Measurements from ENCODE around the gene TNS1. TPM values are rescaled to one million over a fixed set of nuclear protein-coding genes. Genes with fewer than 3 reads are reported as not detected.

TNS1 gene
- total RNA-seq, 2 experiments from 2014 or later, result 0.89 to 1.4 TPM

DNA sequence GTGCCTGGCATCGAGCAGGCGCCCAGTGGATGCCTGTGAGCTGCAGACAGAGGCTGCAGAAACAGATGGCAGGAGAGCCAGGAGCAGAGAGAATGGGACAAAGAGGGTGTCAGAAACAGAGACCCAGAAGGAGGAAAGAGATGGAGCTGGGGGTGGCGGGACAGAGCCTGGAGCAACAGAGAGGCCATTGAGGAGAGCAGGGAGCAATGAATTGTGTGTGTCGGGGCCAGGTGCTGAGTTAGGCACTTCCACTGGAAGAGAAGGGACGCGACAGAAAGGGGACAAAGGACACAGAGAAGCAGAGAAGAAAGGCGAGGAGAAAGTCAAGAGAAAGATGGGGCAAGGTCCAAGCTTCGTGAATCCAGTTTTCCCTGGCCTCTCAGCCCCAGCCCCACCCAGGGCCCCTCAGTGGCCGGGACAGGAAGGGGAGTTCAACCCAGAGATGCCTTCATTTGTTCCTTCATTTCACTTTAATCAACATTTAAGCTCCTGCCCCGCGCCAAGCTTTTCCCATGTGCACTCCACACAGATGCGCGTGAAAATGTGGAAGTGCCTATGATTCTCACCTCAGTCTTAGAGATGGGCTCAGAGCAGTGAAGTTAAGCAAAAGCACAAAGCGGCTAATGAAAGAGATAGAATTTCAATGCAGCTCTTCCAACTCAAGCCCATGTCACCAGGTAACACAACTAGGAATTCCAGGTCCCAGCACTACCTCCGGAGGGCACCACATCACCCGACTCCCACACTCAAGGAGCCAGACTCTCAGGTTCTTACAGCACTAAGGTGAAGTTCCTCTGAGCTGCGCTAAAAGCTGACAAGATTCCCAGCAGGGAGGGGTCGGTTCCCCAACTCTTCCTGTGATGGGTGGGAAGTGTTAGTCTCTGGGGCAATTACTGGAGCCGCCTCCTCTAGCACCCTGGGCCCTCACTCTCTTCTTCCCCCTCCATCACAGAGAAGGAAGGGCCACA is 55.1 kb downstream of the TNS1 start:
- Mint-ChIP-seq H3K27me3 (peaks cover 22% of the 10 kb centered on the region), H3K4me1 (peaks cover 3% of the 10 kb centered on the region), H3K36me3 (no peaks in the 10 kb centered on the region), H3K4me3 (no peak overlapping the region), H3K27ac (no peak overlapping the region), H3K9me3 (no peaks in the 10 kb centered on the region)
- DNase-seq, result no peak

- Mint-ChIP-seq H3K4me1 (peaks cover 3% of the 10 kb centered on the region), H3K9me3 (no peaks in the 10 kb centered on the region), H3K4me3 (no peak overlapping the region), H3K27me3 (peaks cover 35% of the 10 kb centered on the region), H3K27ac (no peak overlapping the region), H3K36me3 (no peaks in the 10 kb centered on the region)
- no peak for DNase-seq
Measured at GRCh38 chr2:217946051-217946450, 56.7 kb downstream of the TNS1 start.

GRCh38 chr2:217945530-217945929 is 57.3 kb downstream of the TNS1 start:
- H3K27me3 Mint-ChIP-seq, result peaks cover 36% of the 10 kb centered on the region
- no peak overlapping the region for H3K27ac Mint-ChIP-seq

GRCh38 chr2:217944923-217945322 is 57.9 kb downstream of the TNS1 start:
- Mint-ChIP-seq H3K27me3 (peaks cover 40% of the 10 kb centered on the region), H3K36me3 (no peaks in the 10 kb centered on the region), H3K27ac (no peak overlapping the region), H3K4me3 (no peak overlapping the region), H3K9me3 (no peaks in the 10 kb centered on the region), H3K4me1 (peaks cover 3% of the 10 kb centered on the region)
- DNase-seq, result no peak

More at GRCh38 chr2:217945530-217945929, 57.3 kb downstream of the TNS1 start:
- Mint-ChIP-seq H3K4me1 (peaks cover 3% of the 10 kb centered on the region), H3K36me3 (no peaks in the 10 kb centered on the region), H3K9me3 (no peaks in the 10 kb centered on the region), H3K4me3 (no peak overlapping the region)
- DNase-seq, result no peak

DNA sequence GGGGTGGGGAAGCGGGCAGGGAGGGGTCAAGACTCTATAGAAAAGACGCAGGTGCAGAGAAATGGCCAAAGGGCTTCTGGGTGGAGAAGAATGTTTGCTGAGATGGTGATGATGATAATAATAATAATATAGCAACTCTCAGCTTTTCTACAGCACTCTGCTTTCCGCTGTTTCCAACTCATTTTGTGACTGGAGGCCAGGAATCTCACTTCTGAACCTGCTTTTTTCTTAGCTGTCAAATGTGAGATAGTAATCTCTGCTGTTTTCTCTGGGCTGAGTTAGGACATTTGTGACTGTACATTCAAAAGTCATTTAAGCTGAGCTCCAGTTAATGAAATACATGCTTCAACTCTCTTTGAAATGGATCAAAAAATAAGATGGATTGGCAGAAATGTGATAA is 58.4 kb downstream of the TNS1 start:
- Mint-ChIP-seq H3K4me3 (no peak overlapping the region), H3K4me1 (peaks cover 3% of the 10 kb centered on the region), H3K36me3 (no peaks in the 10 kb centered on the region), H3K27ac (no peak overlapping the region), H3K9me3 (no peaks in the 10 kb centered on the region), H3K27me3 (peaks cover 40% of the 10 kb centered on the region)
- DNase-seq, result no peak

- Mint-ChIP-seq H3K27ac (no peak overlapping the region), H3K36me3 (no peaks in the 10 kb centered on the region), H3K9me3 (no peaks in the 10 kb centered on the region), H3K4me3 (no peak overlapping the region), H3K4me1 (peaks cover 3% of the 10 kb centered on the region), H3K27me3 (peaks cover 40% of the 10 kb centered on the region)
- peak; percentile 12 for DNase-seq
Measured at GRCh38 chr2:217943446-217944321, 59.1 kb downstream of the TNS1 start.

- no peaks in the 10 kb centered on the region for H3K9me3 Mint-ChIP-seq
- no peaks in the 10 kb centered on the region for H3K36me3 Mint-ChIP-seq
- H3K27me3 Mint-ChIP-seq, result peaks cover 40% of the 10 kb centered on the region
- H3K4me3 Mint-ChIP-seq, result no peak overlapping the region
- no peak overlapping the region for H3K27ac Mint-ChIP-seq
- DNase-seq, result no peak
- peaks cover 3% of the 10 kb centered on the region for H3K4me1 Mint-ChIP-seq
Measured at GRCh38 chr2:217942731-217943335, 60.0 kb downstream of the TNS1 start.

- Mint-ChIP-seq H3K27me3 (peaks cover 40% of the 10 kb centered on the region), H3K4me1 (peaks cover 3% of the 10 kb centered on the region), H3K27ac (no peak overlapping the region), H3K4me3 (no peak overlapping the region), H3K9me3 (no peaks in the 10 kb centered on the region), H3K36me3 (no peaks in the 10 kb centered on the region)
- DNase-seq, result no peak
Measured at GRCh38 chr2:217941886-217942728, 60.7 kb downstream of the TNS1 start.

GRCh38 chr2:217941339-217941738 is 61.5 kb downstream of the TNS1 start:
- no peak overlapping the region for H3K4me3 Mint-ChIP-seq
- H3K27me3 Mint-ChIP-seq, result peaks cover 40% of the 10 kb centered on the region
- no peak overlapping the region for H3K27ac Mint-ChIP-seq
- no peak for DNase-seq
- H3K36me3 Mint-ChIP-seq, result no peaks in the 10 kb centered on the region
- no peaks in the 10 kb centered on the region for H3K9me3 Mint-ChIP-seq
- H3K4me1 Mint-ChIP-seq, result peaks cover 3% of the 10 kb centered on the region

GRCh38 chr2:217940261-217941220 is 62.3 kb downstream of the TNS1 start:
- H3K27ac Mint-ChIP-seq, result no peak overlapping the region
- peaks cover 3% of the 10 kb centered on the region for H3K4me1 Mint-ChIP-seq
- no peak overlapping the region for H3K4me3 Mint-ChIP-seq
- no peaks in the 10 kb centered on the region for H3K36me3 Mint-ChIP-seq
- no peak for DNase-seq
- no peaks in the 10 kb centered on the region for H3K9me3 Mint-ChIP-seq
- peaks cover 34% of the 10 kb centered on the region for H3K27me3 Mint-ChIP-seq

DNA sequence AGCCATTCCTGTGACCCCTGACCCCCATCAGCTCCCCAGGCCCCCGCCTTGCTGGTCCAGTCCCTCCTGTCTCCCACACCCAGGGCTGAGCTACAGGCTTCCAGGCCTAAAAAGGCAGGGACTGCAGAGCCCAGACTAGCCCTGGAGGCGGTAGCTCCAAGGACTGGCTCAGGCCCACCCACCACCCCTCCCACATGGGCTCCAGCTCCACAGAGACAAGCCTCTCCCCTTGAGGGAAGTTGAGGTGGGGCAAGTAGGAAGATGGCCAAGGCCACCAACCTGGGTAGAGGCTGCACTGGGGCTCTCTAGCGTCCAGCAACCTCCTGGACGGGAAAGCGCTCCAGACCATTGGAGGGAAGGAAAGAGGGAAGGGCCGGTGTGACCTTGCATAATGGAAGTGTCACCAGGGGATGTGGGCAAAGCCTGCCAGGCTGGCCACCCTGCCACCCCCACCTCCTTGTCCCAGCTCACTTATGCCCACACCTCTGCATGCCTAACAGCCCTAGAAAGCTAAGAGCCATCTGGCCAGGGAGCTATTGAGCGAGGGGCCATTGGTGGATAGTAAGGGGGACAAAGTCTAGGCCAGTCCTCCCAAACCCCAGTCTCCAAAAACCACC is 63.1 kb downstream of the TNS1 start:
- Mint-ChIP-seq H3K27me3 (peaks cover 29% of the 10 kb centered on the region), H3K4me1 (peaks cover 3% of the 10 kb centered on the region), H3K4me3 (no peak overlapping the region), H3K9me3 (no peaks in the 10 kb centered on the region), H3K27ac (no peak overlapping the region), H3K36me3 (no peaks in the 10 kb centered on the region)
- DNase-seq, result no peak

- H3K27me3 Mint-ChIP-seq, result peaks cover 26% of the 10 kb centered on the region
- no peak overlapping the region for H3K27ac Mint-ChIP-seq
- DNase-seq, result no peak
- H3K4me1 Mint-ChIP-seq, result peaks cover 3% of the 10 kb centered on the region
- no peaks in the 10 kb centered on the region for H3K9me3 Mint-ChIP-seq
- no peaks in the 10 kb centered on the region for H3K36me3 Mint-ChIP-seq
- no peak overlapping the region for H3K4me3 Mint-ChIP-seq
Measured at GRCh38 chr2:217939220-217939619, 63.6 kb downstream of the TNS1 start.

DNA sequence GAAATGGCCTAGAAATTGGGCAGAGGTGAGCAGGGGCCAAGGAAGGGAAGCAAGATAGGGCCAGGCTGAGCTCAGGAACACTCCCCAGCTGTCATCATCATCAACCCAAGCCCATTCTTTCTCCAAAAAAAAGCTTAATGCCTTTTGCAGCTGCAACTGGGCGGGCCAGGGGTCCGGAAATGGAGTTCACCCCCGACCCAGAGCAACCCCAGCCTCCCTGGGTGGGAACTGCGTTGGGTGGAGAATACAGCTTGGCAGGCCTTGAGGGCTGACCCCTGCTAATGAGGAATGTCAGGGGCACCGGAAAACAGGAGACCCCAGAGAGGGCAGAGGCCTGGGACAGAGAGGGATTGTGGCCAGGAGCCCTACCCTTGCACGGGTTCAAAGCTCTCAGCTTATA is 64.8 kb downstream of the TNS1 start:
- H3K27me3 Mint-ChIP-seq, result peaks cover 22% of the 10 kb centered on the region
- DNase-seq, result no peak
- H3K27ac Mint-ChIP-seq, result no peak overlapping the region
- H3K4me1 Mint-ChIP-seq, result no peaks in the 10 kb centered on the region
- H3K36me3 Mint-ChIP-seq, result no peaks in the 10 kb centered on the region
- H3K4me3 Mint-ChIP-seq, result no peak overlapping the region
- H3K9me3 Mint-ChIP-seq, result no peaks in the 10 kb centered on the region
